ENCODE results near the gene MYD88. TPM values are rescaled to one million over a fixed set of nuclear protein-coding genes. Genes with fewer than 3 reads are reported as not detected.

MYD88 gene
- polyA plus RNA-seq, 1 donor = 18.2 TPM

DNA sequence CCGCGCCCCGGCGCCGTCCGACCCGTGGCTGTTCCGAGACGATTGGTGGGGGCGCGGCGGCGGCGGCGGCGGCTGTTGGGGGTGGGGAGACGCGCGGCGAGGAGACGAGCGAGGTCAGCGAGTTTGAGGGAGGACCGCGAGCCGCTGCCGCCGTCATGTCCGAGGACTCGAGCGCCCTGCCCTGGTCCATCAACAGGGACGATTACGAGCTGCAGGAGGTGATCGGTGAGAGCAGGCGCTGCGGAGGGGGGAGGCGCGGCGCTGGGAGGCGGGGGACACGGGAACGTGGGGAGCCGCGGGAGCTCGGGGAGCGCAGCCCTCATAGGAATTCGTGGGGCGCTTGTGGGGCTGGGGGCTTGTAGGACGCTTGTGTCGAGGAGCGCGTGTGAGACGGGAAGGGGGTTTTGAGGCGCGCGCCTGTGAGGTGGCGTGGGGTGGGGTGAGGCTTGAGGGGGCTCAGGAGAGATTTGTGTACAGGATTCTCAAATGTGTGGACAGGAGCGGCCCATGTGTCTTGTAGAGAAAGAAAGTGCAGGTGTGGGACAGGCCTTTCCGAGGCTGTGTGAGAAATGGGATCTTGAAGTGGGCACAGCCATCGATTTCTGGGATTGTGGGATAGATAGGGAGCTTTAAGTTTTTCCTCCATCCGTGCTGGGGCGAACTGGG lies 27.4 kb downstream of the MYD88 start:
- DNase-seq = peak; percentile 32

DNA sequence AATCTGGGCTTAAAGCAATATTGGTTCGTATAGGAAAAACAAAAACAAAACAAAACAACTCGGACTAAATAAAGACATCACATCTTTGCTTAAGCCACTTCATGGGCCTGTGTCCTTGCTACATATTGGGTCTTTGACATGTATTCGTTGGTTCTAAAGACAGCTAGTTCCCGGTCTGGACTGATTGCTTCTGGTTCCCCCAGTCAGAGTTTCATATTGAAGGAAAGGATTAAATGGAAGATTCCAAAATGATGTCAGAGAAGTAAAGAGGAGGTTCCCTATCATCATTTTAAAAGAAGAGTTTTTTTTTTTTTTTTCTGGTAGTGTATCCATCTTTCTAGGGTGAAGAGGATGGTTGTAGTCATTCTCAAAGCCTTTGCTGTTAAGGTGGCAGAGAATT lies 29.1 kb downstream of the MYD88 start:
- no peak for DNase-seq

DNA sequence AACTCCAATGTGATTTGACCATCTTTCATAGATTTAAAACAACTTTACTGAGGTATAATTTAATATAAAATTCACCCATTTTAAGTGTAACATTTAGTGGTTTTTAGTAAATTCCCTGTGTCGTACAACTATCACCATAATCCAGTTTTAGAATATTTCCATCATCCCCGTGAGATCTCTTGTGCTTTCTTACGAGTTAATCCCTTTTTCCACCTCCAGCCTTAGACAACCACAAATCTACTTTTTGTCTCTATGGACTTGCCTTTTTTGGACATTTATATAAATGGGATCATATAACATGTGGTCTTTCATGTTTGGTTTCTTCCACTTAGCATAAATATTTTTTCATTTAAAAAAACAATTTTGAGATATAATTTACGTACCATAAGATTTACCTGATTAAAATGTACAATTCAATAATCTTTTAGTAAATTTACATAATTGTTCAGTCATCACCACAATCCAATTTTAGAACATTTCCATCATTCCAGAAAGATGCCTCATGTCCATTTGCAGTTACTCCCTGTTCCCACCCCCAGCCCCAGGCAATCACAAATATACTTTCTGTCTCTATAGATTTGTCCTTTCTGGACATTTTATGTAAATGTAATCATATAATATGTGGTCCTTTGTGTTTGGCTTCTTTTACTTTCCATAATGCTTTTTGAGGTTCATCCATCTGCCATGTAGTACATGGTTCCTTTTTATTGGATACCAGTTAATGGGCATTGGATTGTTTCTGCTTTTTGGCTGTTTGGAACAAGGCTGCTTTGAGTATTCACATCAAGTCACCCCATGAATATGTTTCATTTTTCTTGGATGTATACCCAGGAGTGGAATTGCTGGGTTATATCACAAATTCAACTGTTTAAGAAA lies 29.9 kb downstream of the MYD88 start:
- DNase-seq = no peak

DNA sequence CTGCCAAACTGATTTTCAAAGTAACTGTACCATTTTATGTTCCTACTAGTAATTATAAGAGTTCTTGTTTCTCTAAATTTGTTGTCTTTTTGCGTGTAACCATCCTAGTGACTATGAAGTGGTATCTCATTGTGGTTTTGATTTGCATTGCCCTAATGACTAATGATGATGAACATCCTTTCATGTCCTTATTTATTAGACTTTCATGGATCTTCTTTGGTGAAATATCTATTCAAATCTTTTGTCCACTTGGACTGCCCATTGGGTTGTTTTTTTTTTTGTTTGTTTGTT lies 30.5 kb downstream of the MYD88 start:
- no peak for DNase-seq

DNA sequence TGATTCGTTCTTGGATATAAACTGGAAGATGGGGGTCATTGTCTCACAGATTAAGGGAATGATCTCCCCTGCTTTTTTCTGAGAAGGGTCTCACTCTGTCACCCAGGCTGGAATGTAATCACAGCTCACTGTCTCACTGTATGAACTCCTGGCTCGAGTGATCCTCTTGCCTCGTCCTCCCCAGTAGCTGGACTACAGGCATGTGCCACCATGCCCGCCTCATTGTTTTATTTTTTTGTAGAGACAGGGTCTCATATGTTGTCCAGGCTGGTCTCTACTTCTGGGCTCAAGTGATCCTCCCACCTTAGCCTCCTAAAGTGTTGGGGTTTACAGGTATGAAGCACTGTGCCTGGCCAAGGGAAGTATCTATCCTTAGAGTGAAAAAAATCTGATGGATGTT lies 32.3 kb downstream of the MYD88 start:
- DNase-seq = no peak

DNA sequence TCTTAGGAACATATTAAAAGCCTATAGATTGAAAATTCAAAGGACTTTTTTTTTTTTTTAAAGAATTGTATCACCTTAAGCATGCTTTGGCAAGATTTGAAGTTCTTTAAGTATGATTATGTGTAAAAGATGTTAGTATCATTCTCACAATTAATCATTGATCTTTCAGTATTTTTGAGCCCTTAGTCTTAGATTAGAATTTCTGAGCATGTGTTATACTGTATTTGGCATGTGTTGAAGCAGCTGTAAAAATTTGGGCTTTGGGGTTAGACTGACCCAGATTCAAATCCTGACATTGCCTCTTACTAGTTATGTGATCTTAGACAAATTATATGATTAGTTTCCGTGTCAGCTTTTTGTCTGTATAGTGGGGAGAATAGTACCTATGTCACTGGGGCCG lies 33.2 kb downstream of the MYD88 start:
- no peak for DNase-seq

DNA sequence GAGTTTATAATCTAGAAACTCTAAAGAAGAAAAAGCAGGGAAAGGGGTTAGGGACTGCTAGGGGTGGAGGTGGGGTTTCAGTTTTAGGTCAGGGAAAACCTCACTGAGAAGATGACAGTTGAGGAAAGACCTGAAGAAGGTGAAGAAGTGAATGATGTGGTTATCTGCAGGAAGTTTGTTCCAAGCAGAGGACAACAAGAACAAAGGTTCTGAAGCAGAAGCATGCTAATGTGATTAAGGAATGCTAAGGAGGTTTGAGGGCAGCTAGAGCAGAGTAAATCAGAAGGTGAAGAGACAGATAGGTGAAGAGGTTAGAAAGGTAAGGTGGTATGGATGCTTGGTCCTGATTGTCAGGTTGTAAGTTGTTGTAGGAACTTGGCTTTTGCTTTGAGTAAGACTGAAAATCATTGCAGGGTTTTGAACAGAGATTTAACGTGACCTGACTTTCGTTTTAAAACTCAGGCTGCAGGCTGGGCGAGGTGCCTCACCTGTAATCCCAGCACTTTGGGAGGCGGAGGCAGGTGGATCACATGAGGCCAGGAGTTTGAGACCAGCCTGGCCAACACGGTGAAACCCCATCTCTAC lies 35.5 kb downstream of the MYD88 start:
- DNase-seq = no peak

DNA sequence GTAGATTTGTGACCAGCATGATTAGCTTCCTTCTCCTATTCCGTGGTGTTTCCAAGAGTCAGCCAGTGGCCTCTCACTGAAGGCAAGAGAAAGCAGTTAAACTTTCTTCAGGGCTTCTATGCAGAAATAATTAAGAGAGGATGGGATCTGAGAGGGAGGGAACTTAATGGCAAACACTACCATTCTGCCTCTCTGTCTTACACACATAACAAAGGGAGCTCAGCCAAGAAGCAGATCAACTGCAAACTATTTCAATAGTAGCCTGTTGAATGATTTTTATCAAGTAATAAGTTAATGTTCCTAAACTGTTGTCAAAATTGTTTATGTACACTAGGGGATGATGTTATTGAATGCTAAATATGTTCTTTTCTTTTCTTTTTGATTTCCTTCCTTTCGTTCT lies 38.7 kb downstream of the MYD88 start:
- DNase-seq = no peak

DNA sequence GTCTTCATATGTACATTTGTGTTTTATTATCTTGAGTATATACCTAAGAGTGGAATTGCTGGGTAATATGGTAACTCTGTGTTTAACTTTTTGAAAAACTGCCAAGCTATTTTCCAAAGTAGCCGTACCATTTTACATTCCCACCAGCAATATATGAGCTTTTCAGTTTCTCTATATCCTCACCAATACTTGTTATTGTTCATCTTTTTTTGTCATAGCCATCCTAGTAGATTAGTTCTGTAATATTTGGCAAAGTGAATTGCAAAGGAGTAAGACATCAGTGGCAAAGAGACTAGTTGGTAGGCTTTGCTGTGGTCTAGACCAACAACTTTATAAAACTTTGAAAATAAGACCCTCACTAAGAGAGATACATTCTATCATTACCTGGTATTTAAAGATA lies 48.3 kb downstream of the MYD88 start:
- no peak for DNase-seq

DNA sequence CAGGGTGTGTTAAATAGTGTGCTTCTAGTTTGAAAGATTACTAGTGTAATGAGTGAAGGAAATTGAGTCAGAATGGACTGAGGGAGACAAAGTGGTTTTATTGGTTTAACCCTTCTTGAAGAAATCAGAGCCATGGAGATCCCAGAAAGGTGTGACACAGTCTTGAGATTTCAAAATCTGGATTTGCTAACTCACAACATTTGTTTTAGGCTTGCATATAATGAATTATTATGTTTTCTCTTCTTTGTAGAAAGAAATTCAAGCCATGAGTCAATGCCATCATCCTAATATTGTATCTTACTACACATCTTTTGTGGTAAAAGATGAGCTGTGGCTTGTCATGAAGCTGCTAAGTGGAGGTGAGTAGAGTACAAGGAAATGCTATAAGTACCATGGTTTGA lies 52.0 kb downstream of the MYD88 start:
- no peak for DNase-seq

Other genes starting within 250 kb of the MYD88 start
- gene VILL, start 147.9 kb upstream of the MYD88 start, polyA plus RNA-seq (ENCODE audit: insufficient read length) = 7.5 TPM
- 14.9 TPM for gene PLCD1, start 109.0 kb upstream of the MYD88 start, polyA plus RNA-seq (ENCODE audit: insufficient read length)
- 0.28 TPM for gene DLEC1, start 99.5 kb upstream of the MYD88 start, polyA plus RNA-seq (ENCODE audit: insufficient read length)
- gene ACAA1, start 1.5 kb upstream of the MYD88 start, polyA plus RNA-seq (ENCODE audit: insufficient read length) = 34.6 TPM
- gene OXSR1, start 26.9 kb downstream of the MYD88 start, polyA plus RNA-seq (ENCODE audit: insufficient read length) = 33.6 TPM
- 0.18 TPM for gene SLC22A13, start 127.2 kb downstream of the MYD88 start, polyA plus RNA-seq (ENCODE audit: insufficient read length)
- 0.23 TPM for gene SLC22A14, start 143.6 kb downstream of the MYD88 start, polyA plus RNA-seq (ENCODE audit: insufficient read length)
- gene XYLB, start 208.1 kb downstream of the MYD88 start, polyA plus RNA-seq (ENCODE audit: insufficient read length) = 3.9 TPM

Data from hindlimb muscle (tissue), 1 donor.